ENCODE results near the gene RPL37. TPM values are rescaled to one million over a fixed set of nuclear protein-coding genes. Genes with fewer than 3 reads are reported as not detected.
A peak's percentile ranks its signal among the peaks of the same experiment; 100 is the strongest.
"Not testable (repeated sequence)": the region's sequence is repeated elsewhere in the genome, so short reads cannot be mapped to it uniquely, and the experiment has no call there.

The RPL37 gene
- 100 to 1,000 TPM; 120 to 170 (median 149) TPM for total RNA-seq
- 1,000 to 10,000 TPM; 1,182 to 2,184 (median 1,251) TPM for polyA plus RNA-seq

DNA sequence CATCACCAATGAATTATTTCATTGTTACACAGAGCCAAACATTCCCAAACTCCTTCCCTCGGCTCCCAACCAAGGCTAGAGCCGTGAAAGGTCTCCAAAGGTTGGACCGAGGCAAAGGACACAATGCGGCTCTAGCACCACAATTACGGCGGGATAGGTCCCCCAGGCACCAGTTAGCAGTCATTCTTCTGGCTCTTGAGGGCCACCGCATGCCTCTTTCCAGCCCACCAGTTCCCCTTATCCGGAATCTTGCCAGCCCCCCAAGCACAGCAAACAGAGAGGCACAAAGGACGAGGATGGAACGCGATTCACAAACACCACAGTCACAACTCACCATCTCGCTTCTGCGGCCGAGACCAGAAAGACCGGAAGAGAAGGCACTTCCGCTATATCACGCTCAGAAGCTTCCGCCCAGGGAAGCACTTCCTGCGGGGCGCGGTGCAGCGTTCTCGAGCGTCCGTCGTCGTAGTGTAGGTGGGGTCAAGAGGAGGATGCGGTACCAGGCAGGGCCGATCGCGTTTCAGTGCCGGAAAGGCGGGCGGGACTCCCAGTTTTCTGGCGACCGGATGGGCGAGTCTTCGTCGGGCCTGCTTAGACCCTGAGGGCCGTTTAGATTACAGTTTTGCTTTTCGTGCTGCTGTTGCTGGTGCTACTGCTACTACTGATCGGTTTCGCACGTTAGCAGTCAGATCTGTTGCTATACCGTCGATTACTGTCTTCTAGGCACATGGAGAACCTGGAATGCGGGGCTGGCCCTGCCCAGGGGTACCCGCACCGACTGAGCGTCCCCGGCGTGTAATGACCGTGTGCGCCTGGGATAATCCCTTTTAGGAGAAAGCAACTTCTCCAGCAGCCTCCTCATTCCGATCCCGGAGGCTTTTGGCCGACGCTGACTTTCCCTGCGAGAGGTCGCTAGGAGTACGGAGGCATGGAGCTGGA is at the start of gene RPL37:
RPL37 (minus strand) TSS at position 374 of the 939 bp plus-strand sequence; CDS start at position 337, 37 bp downstream.
- no peak for TF ChIP-seq CTCF (IDR thresholded peaks at IDR 0.05)
- TF ChIP-seq POLR2A (IDR thresholded peaks at IDR 0.05), result peak; percentile 78 to 82
- TF ChIP-seq POLR2AphosphoS5 (IDR thresholded peaks at IDR 0.05), result peak; percentile 94 to 98 (median 96)
- TF ChIP-seq EP300 (IDR thresholded peaks at IDR 0.05), result peak in 1 of 4 donors; percentile 25
- H3K9me3 ChIP-seq, result no peaks in the 10 kb centered on the region
- H3K4me1 ChIP-seq, result peaks cover 0 to 34% (median 16%) of the 10 kb centered on the region in 4 donors
- no peaks in the 10 kb centered on the region for H3K27me3 ChIP-seq
- H3K36me3 ChIP-seq, result peaks cover 0 to 38% (median 32%) of the 10 kb centered on the region in 4 donors
- H3K27ac ChIP-seq, result peak within 1 kb of the TSS; percentile 88 to 97 (median 95)
- DNase-seq, result peak; percentile 98
- intact Hi-C loops (cut with DNase I), result loop anchor here (1.0 to 10.0 kb wide), 3 partner anchors 37 to 1090 kb away; partner anchors contain the start of genes FBXO4, PRKAA1 and TTC33
- 6 to 13% methylated on average over 61 of the region's 61 CpGs for WGBS, 2 donors
- H3K4me3 ChIP-seq, result peak within 1 kb of the TSS; percentile 50 to 75 (median 58)

- DNase-seq; H3K27me3 ChIP-seq; H3K4me1 ChIP-seq; H3K9me3 ChIP-seq; intact Hi-C loops (cut with DNase I); H3K4me3 ChIP-seq; H3K36me3 ChIP-seq; H3K27ac ChIP-seq: not testable (repeated sequence)
- 12 to 60% methylated on average over 1 of the region's 1 CpG for WGBS, 2 donors
These were observed 48.0 kb upstream of the RPL37 start for GRCh38 chr5:40883051-40883450.

- Histone ChIP-seq H3K4me1 (no peaks in the 10 kb centered on the region), H3K27me3 (no peaks in the 10 kb centered on the region), H3K36me3 (no peaks in the 10 kb centered on the region), H3K9me3 (no peaks in the 10 kb centered on the region), H3K4me3 (no peak overlapping the region), H3K27ac (no peak overlapping the region)
- WGBS, 2 donors, result 93 to 95% methylated on average over 4 of the region's 4 CpGs
- no peak for TF ChIP-seq CTCF (IDR thresholded peaks at IDR 0.05)
- TF ChIP-seq EP300 (IDR thresholded peaks at IDR 0.05), result no peak
- no peak for TF ChIP-seq POLR2A (IDR thresholded peaks at IDR 0.05)
- no peak for TF ChIP-seq POLR2AphosphoS5 (IDR thresholded peaks at IDR 0.05)
- intact Hi-C loops (cut with DNase I), result no loop called here
- no peak for DNase-seq
These were observed 47.3 kb upstream of the RPL37 start for GRCh38 chr5:40882291-40882690.

GRCh38 chr5:40879163-40879942 is 44.3 kb upstream of the RPL37 start:
- intact Hi-C loops (cut with DNase I), result loop anchor here (2.0 to 5.0 kb wide), 2 partner anchors 125 to 1297 kb away; partner anchors contain the start of gene TTC33
- WGBS, 2 donors, result 28 to 40% methylated on average over 10 of the region's 10 CpGs

More at GRCh38 chr5:40879163-40879942, 44.3 kb upstream of the RPL37 start:
- peak; percentile 8 to 51 (median 26) for TF ChIP-seq CTCF (IDR thresholded peaks at IDR 0.05)
- no peak for TF ChIP-seq EP300 (IDR thresholded peaks at IDR 0.05)
- no peaks in the 10 kb centered on the region for H3K9me3 ChIP-seq
- H3K4me1 ChIP-seq, result no peaks in the 10 kb centered on the region
- no peaks in the 10 kb centered on the region for H3K27me3 ChIP-seq
- H3K27ac ChIP-seq, result no peak overlapping the region
- no peak for DNase-seq
- H3K4me3 ChIP-seq, result no peak overlapping the region
- no peaks in the 10 kb centered on the region for H3K36me3 ChIP-seq

All from sigmoid colon (tissue), 7 donors.